PC-9 (cell line): ENCODE measurements around the gene SEC61G.

Experiments used
- CTCF ChIP-seq: fragments of 200-600 bp; sonication (generic); conservative IDR thresholded peaks from 2 replicates; pipeline ENCODE4 v1.6.1; 2017; ENCODE audit warnings: mixed run types, antibody characterized with exemption, mild to moderate bottlenecking, moderate library complexity
- EZH2 ChIP-seq: fragments of 200-600 bp; sonication (generic); IDR thresholded peaks from 2 replicates; pipeline ENCODE4 v1.8.0; 2017; ENCODE audit warnings: antibody characterized with exemption, low read depth

DNA sequence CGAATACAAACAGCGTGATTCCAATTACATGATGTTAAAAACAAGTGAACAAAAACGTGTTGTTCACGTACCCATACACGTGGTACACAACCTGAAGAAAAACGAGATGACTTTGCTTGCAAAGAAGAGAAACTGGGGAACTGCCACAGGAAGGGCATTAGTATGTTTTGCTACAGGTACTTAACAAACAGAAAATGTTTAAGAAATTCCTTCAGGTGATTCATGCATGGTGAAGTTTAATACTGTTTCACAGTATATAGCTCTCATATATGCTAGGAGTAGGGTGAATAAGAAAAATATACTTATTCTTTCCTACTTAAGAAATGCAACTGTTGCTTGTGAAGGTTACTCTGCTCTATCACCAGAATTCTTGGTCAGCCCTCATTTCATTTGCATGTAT, 9.8 kb downstream of the SEC61G start:
- TF ChIP-seq CTCF (no peak), EZH2 (no peak)
